NB4 (cell line): Measurements from ENCODE around the gene HCLS1.

ENCODE experiments used
- CTCF ChIP-seq: IDR thresholded peaks from one replicate; pipeline ENCODE4 v1.5.1; 2012; ENCODE audit warnings: low read depth, low read length
- POLR2A ChIP-seq: IDR thresholded peaks from 2 replicates; pipeline ENCODE4 v1.6.1; 2011; ENCODE audit warnings: mild to moderate bottlenecking; ENCODE audit not compliant: insufficient read length; ENCODE audit errors: extremely low read depth

- TF ChIP-seq CTCF (no peak), POLR2A (no peak)
Measured at GRCh38 chr3:121703973-121704372, 43.3 kb upstream of the HCLS1 start.
